Spleen (tissue), 7 donors: ENCODE measurements around the gene KIAA1549.

ENCODE experiments used
- CTCF ChIP-seq, 11 experiments: fragments of 200-600 bp in 7 of 11; fragments of 450-650 bp in 4 of 11; sonication (generic) in 4 of 11; IDR thresholded peaks in 8 of 11; conservative IDR thresholded peaks in 3 of 11; 1 replicate in 7 of 11; 2 replicates in 4 of 11; pipeline versions ENCODE4 v1.4.0 to v1.8.0; 2016 to 2021; ENCODE audit warnings: antibody characterized with exemption in 11 of 11, inconsistent platforms in 4 of 11, mild to moderate bottlenecking in 1 of 11
- POLR2A ChIP-seq, 3 donors: fragments of 450-650 bp; IDR thresholded peaks; one replicate each; pipeline ENCODE4 v1.5.1; 2017; ENCODE audit warnings: antibody characterized with exemption in 3 of 3, mild to moderate bottlenecking in 1 of 3
- POLR2AphosphoS5 ChIP-seq, 3 donors: sonication (generic); formaldehyde crosslinking; IDR thresholded peaks; one replicate each; pipeline ENCODE4 v1.5.1; 2017; ENCODE audit warnings: antibody characterized with exemption in 3 of 3
- donor health status: DM: no; HTN: no; CAD: no; lungs with moderate emphysema.
- donor health status: DM: no; HTN: no; CAD: no.
- donor health status: DM: no; HTN: no; CAD: no.

- TF ChIP-seq POLR2A (IDR thresholded peaks at IDR 0.05) (no peak), CTCF (IDR thresholded peaks at IDR 0.05 in 8 of 11, conservative IDR thresholded peaks at IDR 0.05 in 3 of 11) (no peak), POLR2AphosphoS5 (IDR thresholded peaks at IDR 0.05) (no peak)
These were observed 183.4 kb downstream of the KIAA1549 start, which contains the start of the genes ATP6V0A4 and TMEM213 for GRCh38 chr7:138797715-138798320.
